GM13976 (cell line): Measurements from ENCODE around the gene DBF4.
"Not testable (repeated sequence)": the region's sequence is repeated elsewhere in the genome, so short reads cannot be mapped to it uniquely, and the experiment has no call there.

ENCODE experiments used
- DNase-seq: peaks from one replicate; pipeline ENCODE4 v3.0.0; 2012; ENCODE audit warnings: low spot score
- CTCF ChIP-seq: IDR thresholded peaks from 2 replicates; pipeline ENCODE4 v1.5.1; 2012; ENCODE audit warnings: borderline replicate concordance, mild to moderate bottlenecking; ENCODE audit not compliant: insufficient read depth; ENCODE audit errors: extremely low read depth, missing control alignments, control extremely low read depth
- in situ Hi-C: fragments of 300-500 bp; cut with MboI; formaldehyde crosslinking; loops from one replicate; pipeline ENCODE4 v1.12.0; 2022; ENCODE audit warnings: low sequenced_read_pairs, mixed read lengths, inconsistent platforms; ENCODE audit not compliant: unreplicated experiment

Gene DBF4

GRCh38 chr7:87853237-87853864, 22.9 kb upstream of the DBF4 start:
- TF ChIP-seq CTCF, result no peak
- DNase-seq, result no peak
- in situ Hi-C loops, result no loop called here

- DNase-seq, result no peak
- in situ Hi-C loops, result no loop called here
- TF ChIP-seq CTCF, result no peak
These were observed 17.7 kb upstream of the DBF4 start for GRCh38 chr7:87858417-87859100.

GRCh38 chr7:87866089-87866488, 10.2 kb upstream of the DBF4 start:
- no peak for TF ChIP-seq CTCF
- DNase-seq, result no peak
- in situ Hi-C loops, result no loop called here

GRCh38 chr7:87866533-87866932, 9.8 kb upstream of the DBF4 start:
- in situ Hi-C loops, DNase-seq: not testable (repeated sequence)

- in situ Hi-C loops, result no loop called here
- TF ChIP-seq CTCF, result no peak
- no peak for DNase-seq
These were observed 5.8 kb upstream of the DBF4 start for GRCh38 chr7:87870471-87870870.

- TF ChIP-seq CTCF, result no peak
- in situ Hi-C loops, result no loop called here
These were observed 3.9 kb upstream of the DBF4 start for GRCh38 chr7:87872346-87872745.

GRCh38 chr7:87873328-87873727, 3.0 kb upstream of the DBF4 start:
- in situ Hi-C loops, DNase-seq: not testable (repeated sequence)

More at GRCh38 chr7:87872346-87872745, 3.9 kb upstream of the DBF4 start:
- no peak for DNase-seq

- in situ Hi-C loops, result no loop called here
- no peak for TF ChIP-seq CTCF
- DNase-seq, result peak; percentile 28
These were observed 2.2 kb upstream of the DBF4 start for GRCh38 chr7:87874066-87874465.
